SK-N-SH treated with all-trans-retinoic acid at 6 μM for 48 hours (cell line): Measurements from ENCODE around the gene GGCX.

Experiments used
- ATAC-seq: fragments of 200-7000 bp; cut with Tn5 transposase; 3 replicates; pipeline ENCODE4 v1.9.1; 2020; ENCODE audit warnings: mild to moderate bottlenecking, moderate library complexity
- ARNTL ChIP-seq: fragments of 450-650 bp; formaldehyde crosslinking; IDR thresholded peaks from 2 replicates; pipeline ENCODE4 v1.5.0; 2020; ENCODE audit warnings: low read depth, mild to moderate bottlenecking, moderate library complexity, borderline replicate concordance
- BACH2 ChIP-seq: fragments of 250-450 bp; sonication (Bioruptor Pico); IDR thresholded peaks from 2 replicates; pipeline ENCODE4 v1.9.0; 2021; ENCODE audit warnings: mild to moderate bottlenecking, borderline replicate concordance
- CREB5 ChIP-seq: fragments of 250-450 bp; sonication (Bioruptor Pico); IDR thresholded peaks from 2 replicates; pipeline ENCODE4 v1.5.1; 2020; ENCODE audit warnings: low read depth, mild to moderate bottlenecking, moderate library complexity
- CSDC2 ChIP-seq: fragments of 250-450 bp; sonication (Bioruptor Pico); IDR thresholded peaks from 2 replicates; pipeline ENCODE4 v1.5.0; 2020; ENCODE audit warnings: mild to moderate bottlenecking, moderate library complexity
- ESRRG ChIP-seq: fragments of 250-450 bp; sonication (Bioruptor Pico); IDR thresholded peaks from 2 replicates; pipeline ENCODE4 v1.6.1; 2021; ENCODE audit warnings: mild to moderate bottlenecking
- GLIS3 ChIP-seq: fragments of 250-450 bp; sonication (Bioruptor Pico); IDR thresholded peaks from 2 replicates; pipeline ENCODE4 v1.5.0; 2020; ENCODE audit warnings: mild to moderate bottlenecking, moderate library complexity
- ISL1 ChIP-seq: fragments of 250-450 bp; sonication (Bioruptor Pico); IDR thresholded peaks from 2 replicates; pipeline ENCODE4 v2.1.2; 2022; ENCODE audit warnings: mild to moderate bottlenecking, moderate library complexity
- PPARA ChIP-seq: fragments of 250-450 bp; sonication (Bioruptor Pico); IDR thresholded peaks from 2 replicates; pipeline ENCODE4 v1.5.0; 2020; ENCODE audit warnings: mild to moderate bottlenecking, borderline replicate concordance
- RARB ChIP-seq: fragments of 250-450 bp; sonication (Bioruptor Pico); IDR thresholded peaks from 2 replicates; pipeline ENCODE4 v1.8.0; 2021; ENCODE audit warnings: mild to moderate bottlenecking, moderate library complexity
- SNAI2 ChIP-seq: fragments of 250-450 bp; sonication (Bioruptor Pico); IDR thresholded peaks from 2 replicates; pipeline ENCODE4 v1.5.0; 2020; ENCODE audit warnings: mild to moderate bottlenecking, moderate library complexity
- TCF4 ChIP-seq: fragments of 250-450 bp; sonication (Bioruptor Pico); IDR thresholded peaks from 2 replicates; pipeline ENCODE4 v1.8.0; 2021; ENCODE audit warnings: mild to moderate bottlenecking, moderate library complexity, borderline replicate concordance
- TOX ChIP-seq: fragments of 250-450 bp; sonication (Bioruptor Pico); IDR thresholded peaks from 2 replicates; pipeline ENCODE4 v1.8.0; 2021; ENCODE audit warnings: mild to moderate bottlenecking, moderate library complexity, borderline replicate concordance
- ZC3H10 ChIP-seq: fragments of 250-450 bp; sonication (Bioruptor Pico); IDR thresholded peaks from 2 replicates; pipeline ENCODE4 v1.5.1; 2021; ENCODE audit warnings: mild to moderate bottlenecking, moderate library complexity
- ZFP3 ChIP-seq: fragments of 250-450 bp; sonication (Bioruptor Pico); IDR thresholded peaks from 2 replicates; pipeline ENCODE4 v1.5.0; 2020; ENCODE audit warnings: mild to moderate bottlenecking, moderate library complexity
- ZFP30 ChIP-seq: fragments of 450-650 bp; formaldehyde crosslinking; IDR thresholded peaks from 2 replicates; pipeline ENCODE4 v1.5.0; 2022; ENCODE audit warnings: mild to moderate bottlenecking, moderate library complexity
- ZNF565 ChIP-seq: fragments of 450-650 bp; formaldehyde crosslinking; conservative IDR thresholded peaks from 2 replicates; pipeline ENCODE4 v1.5.0; 2020; ENCODE audit warnings: low read depth, mild to moderate bottlenecking, moderate library complexity
- ZNF70 ChIP-seq: fragments of 450-650 bp; formaldehyde crosslinking; IDR thresholded peaks from 2 replicates; pipeline ENCODE4 v1.5.0; 2020; ENCODE audit warnings: mild to moderate bottlenecking, moderate library complexity
- ZNF8 ChIP-seq: fragments of 450-650 bp; formaldehyde crosslinking; IDR thresholded peaks from 2 replicates; pipeline ENCODE4 v1.5.0; 2020; ENCODE audit warnings: mild to moderate bottlenecking, moderate library complexity
- TF ChIP-seq, protein P1 (sequence below): fragments of 250-450 bp; sonication (Bioruptor Pico); IDR thresholded peaks from 2 replicates; pipeline ENCODE4 v1.8.0; 2020; ENCODE audit warnings: mild to moderate bottlenecking, moderate library complexity, borderline replicate concordance
- TF ChIP-seq, protein P2 (sequence below): fragments of 250-450 bp; sonication (Bioruptor Pico); IDR thresholded peaks from 2 replicates; pipeline ENCODE4 v1.5.0; 2020; ENCODE audit warnings: mild to moderate bottlenecking, moderate library complexity
- TF ChIP-seq, protein P3 (sequence below): fragments of 250-450 bp; sonication (Bioruptor Pico); IDR thresholded peaks from 2 replicates; pipeline ENCODE4 v1.8.0; 2021; ENCODE audit warnings: low read depth, mild to moderate bottlenecking, moderate library complexity, borderline replicate concordance
- TF ChIP-seq, protein P4 (sequence below): fragments of 250-450 bp; sonication (Bioruptor Pico); IDR thresholded peaks from 2 replicates; pipeline ENCODE4 v1.5.1; 2021; ENCODE audit warnings: mild to moderate bottlenecking, moderate library complexity

GGCX gene

GRCh38 chr2:85580206-85580605, 18.9 kb upstream of the GGCX start:
- no peak for ATAC-seq
- TF ChIP-seq ZFP3 (CRISPR knock-in tag) (no peak), PPARA (CRISPR knock-in tag) (no peak), ESRRG (CRISPR knock-in tag) (no peak), ZNF565 (CRISPR knock-in tag) (no peak), BACH2 (CRISPR knock-in tag) (no peak), RARB (no peak), TCF4 (CRISPR knock-in tag) (no peak), TOX (CRISPR knock-in tag) (no peak), ZFP30 (no peak), GLIS3 (CRISPR knock-in tag) (no peak), SNAI2 (CRISPR knock-in tag) (no peak), ISL1 (CRISPR knock-in tag) (no peak), ZNF70 (CRISPR knock-in tag) (no peak)
- TF ChIP-seq, protein P1, sequence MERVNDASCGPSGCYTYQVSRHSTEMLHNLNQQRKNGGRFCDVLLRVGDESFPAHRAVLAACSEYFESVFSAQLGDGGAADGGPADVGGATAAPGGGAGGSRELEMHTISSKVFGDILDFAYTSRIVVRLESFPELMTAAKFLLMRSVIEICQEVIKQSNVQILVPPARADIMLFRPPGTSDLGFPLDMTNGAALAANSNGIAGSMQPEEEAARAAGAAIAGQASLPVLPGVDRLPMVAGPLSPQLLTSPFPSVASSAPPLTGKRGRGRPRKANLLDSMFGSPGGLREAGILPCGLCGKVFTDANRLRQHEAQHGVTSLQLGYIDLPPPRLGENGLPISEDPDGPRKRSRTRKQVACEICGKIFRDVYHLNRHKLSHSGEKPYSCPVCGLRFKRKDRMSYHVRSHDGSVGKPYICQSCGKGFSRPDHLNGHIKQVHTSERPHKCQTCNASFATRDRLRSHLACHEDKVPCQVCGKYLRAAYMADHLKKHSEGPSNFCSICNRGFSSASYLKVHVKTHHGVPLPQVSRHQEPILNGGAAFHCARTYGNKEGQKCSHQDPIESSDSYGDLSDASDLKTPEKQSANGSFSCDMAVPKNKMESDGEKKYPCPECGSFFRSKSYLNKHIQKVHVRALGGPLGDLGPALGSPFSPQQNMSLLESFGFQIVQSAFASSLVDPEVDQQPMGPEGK, result no peak
- TF ChIP-seq, protein P2, sequence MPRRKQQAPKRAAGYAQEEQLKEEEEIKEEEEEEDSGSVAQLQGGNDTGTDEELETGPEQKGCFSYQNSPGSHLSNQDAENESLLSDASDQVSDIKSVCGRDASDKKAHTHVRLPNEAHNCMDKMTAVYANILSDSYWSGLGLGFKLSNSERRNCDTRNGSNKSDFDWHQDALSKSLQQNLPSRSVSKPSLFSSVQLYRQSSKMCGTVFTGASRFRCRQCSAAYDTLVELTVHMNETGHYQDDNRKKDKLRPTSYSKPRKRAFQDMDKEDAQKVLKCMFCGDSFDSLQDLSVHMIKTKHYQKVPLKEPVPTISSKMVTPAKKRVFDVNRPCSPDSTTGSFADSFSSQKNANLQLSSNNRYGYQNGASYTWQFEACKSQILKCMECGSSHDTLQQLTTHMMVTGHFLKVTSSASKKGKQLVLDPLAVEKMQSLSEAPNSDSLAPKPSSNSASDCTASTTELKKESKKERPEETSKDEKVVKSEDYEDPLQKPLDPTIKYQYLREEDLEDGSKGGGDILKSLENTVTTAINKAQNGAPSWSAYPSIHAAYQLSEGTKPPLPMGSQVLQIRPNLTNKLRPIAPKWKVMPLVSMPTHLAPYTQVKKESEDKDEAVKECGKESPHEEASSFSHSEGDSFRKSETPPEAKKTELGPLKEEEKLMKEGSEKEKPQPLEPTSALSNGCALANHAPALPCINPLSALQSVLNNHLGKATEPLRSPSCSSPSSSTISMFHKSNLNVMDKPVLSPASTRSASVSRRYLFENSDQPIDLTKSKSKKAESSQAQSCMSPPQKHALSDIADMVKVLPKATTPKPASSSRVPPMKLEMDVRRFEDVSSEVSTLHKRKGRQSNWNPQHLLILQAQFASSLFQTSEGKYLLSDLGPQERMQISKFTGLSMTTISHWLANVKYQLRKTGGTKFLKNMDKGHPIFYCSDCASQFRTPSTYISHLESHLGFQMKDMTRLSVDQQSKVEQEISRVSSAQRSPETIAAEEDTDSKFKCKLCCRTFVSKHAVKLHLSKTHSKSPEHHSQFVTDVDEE, result no peak
- TF ChIP-seq, protein P3, sequence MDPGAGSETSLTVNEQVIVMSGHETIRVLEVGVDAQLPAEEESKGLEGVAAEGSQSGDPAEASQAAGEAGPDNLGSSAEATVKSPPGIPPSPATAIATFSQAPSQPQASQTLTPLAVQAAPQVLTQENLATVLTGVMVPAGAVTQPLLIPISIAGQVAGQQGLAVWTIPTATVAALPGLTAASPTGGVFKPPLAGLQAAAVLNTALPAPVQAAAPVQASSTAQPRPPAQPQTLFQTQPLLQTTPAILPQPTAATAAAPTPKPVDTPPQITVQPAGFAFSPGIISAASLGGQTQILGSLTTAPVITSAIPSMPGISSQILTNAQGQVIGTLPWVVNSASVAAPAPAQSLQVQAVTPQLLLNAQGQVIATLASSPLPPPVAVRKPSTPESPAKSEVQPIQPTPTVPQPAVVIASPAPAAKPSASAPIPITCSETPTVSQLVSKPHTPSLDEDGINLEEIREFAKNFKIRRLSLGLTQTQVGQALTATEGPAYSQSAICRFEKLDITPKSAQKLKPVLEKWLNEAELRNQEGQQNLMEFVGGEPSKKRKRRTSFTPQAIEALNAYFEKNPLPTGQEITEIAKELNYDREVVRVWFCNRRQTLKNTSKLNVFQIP (CRISPR knock-in tag), result no peak
- TF ChIP-seq, protein P4, sequence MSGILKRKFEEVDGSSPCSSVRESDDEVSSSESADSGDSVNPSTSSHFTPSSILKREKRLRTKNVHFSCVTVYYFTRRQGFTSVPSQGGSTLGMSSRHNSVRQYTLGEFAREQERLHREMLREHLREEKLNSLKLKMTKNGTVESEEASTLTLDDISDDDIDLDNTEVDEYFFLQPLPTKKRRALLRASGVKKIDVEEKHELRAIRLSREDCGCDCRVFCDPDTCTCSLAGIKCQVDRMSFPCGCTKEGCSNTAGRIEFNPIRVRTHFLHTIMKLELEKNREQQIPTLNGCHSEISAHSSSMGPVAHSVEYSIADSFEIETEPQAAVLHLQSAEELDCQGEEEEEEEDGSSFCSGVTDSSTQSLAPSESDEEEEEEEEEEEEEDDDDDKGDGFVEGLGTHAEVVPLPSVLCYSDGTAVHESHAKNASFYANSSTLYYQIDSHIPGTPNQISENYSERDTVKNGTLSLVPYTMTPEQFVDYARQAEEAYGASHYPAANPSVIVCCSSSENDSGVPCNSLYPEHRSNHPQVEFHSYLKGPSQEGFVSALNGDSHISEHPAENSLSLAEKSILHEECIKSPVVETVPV, result no peak

DNA sequence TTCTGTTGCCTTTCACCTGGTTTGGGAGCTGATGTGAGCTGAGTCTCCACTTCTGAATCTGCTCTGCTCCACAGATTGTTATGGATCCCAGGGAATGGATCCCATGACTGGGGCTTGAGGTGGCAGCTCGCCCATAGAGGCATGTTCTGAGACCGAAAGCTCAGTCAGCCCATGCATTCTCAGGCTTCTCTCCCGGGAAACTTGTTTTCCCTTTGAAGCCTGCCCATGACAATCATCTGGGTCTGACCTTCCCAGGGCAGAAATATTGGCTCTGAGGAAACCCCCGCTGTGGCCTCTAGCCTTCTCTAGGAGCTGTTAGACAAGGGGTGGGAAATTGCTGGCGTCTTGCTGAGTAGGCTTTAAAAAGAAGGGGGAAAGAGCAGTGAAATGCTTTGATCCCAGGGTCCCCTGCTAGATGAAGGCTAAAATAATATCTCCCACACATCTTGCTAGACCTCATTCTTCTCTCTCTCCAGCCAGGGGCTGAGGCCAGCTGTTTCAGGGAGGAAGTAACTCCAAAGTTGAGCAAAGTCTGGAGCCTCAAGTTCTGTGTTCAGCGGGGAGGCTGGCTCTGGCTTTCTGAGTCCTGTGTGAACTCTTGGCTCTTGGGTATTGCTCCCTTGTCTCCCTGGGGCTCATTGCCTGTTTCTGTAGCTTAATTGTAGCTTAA, 18.1 kb upstream of the GGCX start:
- no peak for ATAC-seq
- TF ChIP-seq, protein P1, result no peak
- TF ChIP-seq CSDC2, result no peak
- TF ChIP-seq ESRRG (CRISPR knock-in tag), result no peak
- TF ChIP-seq ZC3H10 (CRISPR knock-in tag), result no peak
- no peak for TF ChIP-seq CREB5 (CRISPR knock-in tag)
- no peak for TF ChIP-seq ZNF8 (CRISPR knock-in tag)
- no peak for TF ChIP-seq ARNTL
- no peak for TF ChIP-seq SNAI2 (CRISPR knock-in tag)
- TF ChIP-seq ISL1 (CRISPR knock-in tag), result no peak
- TF ChIP-seq, all 23 proteins: peak for 0
